Measurements from ENCODE around the gene ARRB1. TPM values are rescaled to one million over a fixed set of nuclear protein-coding genes. Genes with fewer than 3 reads are reported as not detected.
"Not testable (repeated sequence)": the region's sequence is repeated elsewhere in the genome, so short reads cannot be mapped to it uniquely, and the experiment has no call there.

Gene ARRB1
- total RNA-seq, 1 donor from 2014 or later = 53.4 TPM

GRCh38 chr11:75324189-75324588 lies 27.3 kb downstream of the ARRB1 start:
- DNase-seq (ENCODE audit: low spot score) = no peak

- no peak for DNase-seq (ENCODE audit: low spot score)
Observed at GRCh38 chr11:75323609-75324008, 27.9 kb downstream of the ARRB1 start.

GRCh38 chr11:75320643-75321042 lies 30.8 kb downstream of the ARRB1 start:
- no peak for DNase-seq (ENCODE audit: low spot score)

- DNase-seq (ENCODE audit: low spot score) = no peak
Observed at GRCh38 chr11:75320046-75320618, 31.3 kb downstream of the ARRB1 start.

GRCh38 chr11:75319035-75319877 lies 32.2 kb downstream of the ARRB1 start:
- no peak for DNase-seq (ENCODE audit: low spot score)

- no peak for DNase-seq (ENCODE audit: low spot score)
Observed at GRCh38 chr11:75317446-75318122, 33.9 kb downstream of the ARRB1 start.

- no peak for DNase-seq (ENCODE audit: low spot score)
Observed at GRCh38 chr11:75315439-75315805, 36.0 kb downstream of the ARRB1 start.

GRCh38 chr11:75314771-75315438 lies 36.6 kb downstream of the ARRB1 start:
- DNase-seq (ENCODE audit: low spot score) = no peak

- DNase-seq (ENCODE audit: low spot score) = no peak
Observed at GRCh38 chr11:75313513-75314272, 37.8 kb downstream of the ARRB1 start.

GRCh38 chr11:75312346-75312745 lies 39.1 kb downstream of the ARRB1 start:
- no peak for DNase-seq (ENCODE audit: low spot score)

GRCh38 chr11:75311858-75312288 lies 39.6 kb downstream of the ARRB1 start:
- DNase-seq (ENCODE audit: low spot score) = peak; percentile 67

GRCh38 chr11:75308986-75309385 lies 42.5 kb downstream of the ARRB1 start:
- no peak for DNase-seq (ENCODE audit: low spot score)

- no peak for DNase-seq (ENCODE audit: low spot score)
Observed at GRCh38 chr11:75308116-75308515, 43.3 kb downstream of the ARRB1 start.

GRCh38 chr11:75307058-75307457 lies 44.4 kb downstream of the ARRB1 start:
- no peak for DNase-seq (ENCODE audit: low spot score)

- no peak for DNase-seq (ENCODE audit: low spot score)
Observed at GRCh38 chr11:75306529-75306928, 44.9 kb downstream of the ARRB1 start.

- DNase-seq (ENCODE audit: low spot score) = no peak
Observed at GRCh38 chr11:75305993-75306392, 45.5 kb downstream of the ARRB1 start.

- DNase-seq (ENCODE audit: low spot score) = no peak
Observed at GRCh38 chr11:75305452-75305851, 46.0 kb downstream of the ARRB1 start.

GRCh38 chr11:75304941-75305340 lies 46.5 kb downstream of the ARRB1 start:
- not testable (repeated sequence) for DNase-seq (ENCODE audit: low spot score)

GRCh38 chr11:75303544-75304224 lies 47.8 kb downstream of the ARRB1 start:
- DNase-seq (ENCODE audit: low spot score) = no peak

GRCh38 chr11:75302371-75302770 lies 49.1 kb downstream of the ARRB1 start:
- no peak for DNase-seq (ENCODE audit: low spot score)
